CD4-positive, CD25-positive, alpha-beta regulatory T cell (primary cell): Measurements from ENCODE around the gene USP32. TPM values are rescaled to one million over a fixed set of nuclear protein-coding genes. Genes with fewer than 3 reads are reported as not detected.

Experiments used
- ATAC-seq, 2 donors: fragments of 150-1000 bp; cut with Tn5 transposase; one replicate each; pipeline ENCODE4 v1.10.0; 2021; ENCODE audit warnings: low read depth in 2 of 2, moderate number of reproducible peaks in 2 of 2, moderate library complexity in 1 of 2
- DNase-seq, 3 donors: peaks; one replicate each; pipeline versions ENCODE4 v3.0.0 to v3.0.0-alpha.2; 2012 to 2022; ENCODE audit warnings: mixed read lengths in 1 of 3
- H3K27ac ChIP-seq: one replicate; pipeline ENCODE4 v1.7.0; 2013; ENCODE audit warnings: mild to moderate bottlenecking, low read length; ENCODE audit not compliant: insufficient read depth, poor library complexity, severe bottlenecking
- H3K27me3 ChIP-seq: one replicate; pipeline ENCODE4 v1.7.0; 2013; ENCODE audit warnings: low read length; ENCODE audit not compliant: control insufficient read depth, insufficient read depth
- H3K36me3 ChIP-seq: one replicate; pipeline ENCODE4 v1.7.0; 2013; ENCODE audit warnings: mild to moderate bottlenecking, low read length, moderate library complexity; ENCODE audit not compliant: control insufficient read depth, insufficient read depth
- H3K4me1 ChIP-seq: 2 replicates; pipeline ENCODE4 v1.7.0; 2013; ENCODE audit warnings: mild to moderate bottlenecking, low read length; ENCODE audit not compliant: insufficient read depth, control insufficient read depth, poor library complexity, severe bottlenecking
- H3K4me3 ChIP-seq: one replicate; pipeline ENCODE4 v1.7.0; 2013; ENCODE audit warnings: low read depth, mild to moderate bottlenecking, low read length, moderate library complexity
- H3K9me3 ChIP-seq, 2 experiments: 1 replicate in 1 of 2; 2 replicates in 1 of 2; pipeline ENCODE4 v1.7.0; 2013; ENCODE audit warnings: low read length in 2 of 2, mild to moderate bottlenecking in 1 of 2, moderate library complexity in 1 of 2; ENCODE audit not compliant: control insufficient read depth in 2 of 2
- H3K27ac Mint-ChIP-seq, 3 donors: one replicate each; pipeline ENCODE4 v1.8.0; 2020 to 2022; ENCODE audit warnings: mild to moderate bottlenecking in 3 of 3, mixed read lengths in 3 of 3, moderate library complexity in 2 of 3
- H3K27me3 Mint-ChIP-seq: one replicate; pipeline ENCODE4 v1.8.0; 2022; ENCODE audit warnings: mild to moderate bottlenecking, mixed read lengths
- H3K36me3 Mint-ChIP-seq: one replicate; pipeline ENCODE4 v1.8.0; 2020; ENCODE audit warnings: mixed read lengths
- H3K4me1 Mint-ChIP-seq, 4 donors: one replicate each; pipeline ENCODE4 v1.8.0; 2020 to 2022; ENCODE audit warnings: mixed read lengths in 4 of 4, mild to moderate bottlenecking in 1 of 4
- H3K4me3 Mint-ChIP-seq, 4 donors: one replicate each; pipeline ENCODE4 v1.8.0; 2020 to 2022; ENCODE audit warnings: mild to moderate bottlenecking in 4 of 4, mixed read lengths in 4 of 4, moderate library complexity in 3 of 4
- H3K9me3 Mint-ChIP-seq, 7 donors: one replicate each; pipeline ENCODE4 v1.8.0; 2020 to 2022; ENCODE audit warnings: mixed read lengths in 7 of 7, mild to moderate bottlenecking in 3 of 7, moderate library complexity in 2 of 7
- polyA plus RNA-seq, 4 donors: library from polyadenylated mRNA; unstranded; fragments of 300-500 nt; fragmentation: Illumina TruSeq; gene quantifications; one replicate each; pipeline ENCODE4 v1.2.3, GENCODE V29; 2021
- total RNA-seq: library from RNA; stranded (reverse); gene quantifications from one replicate; pipeline ENCODE4 v1.2.3, GENCODE V29; 2022

USP32 gene
- total and polyA plus RNA-seq, 5 donors from 2014 or later: 6.1 to 47.0 (median 7.5) TPM

GRCh38 chr17:60159479-60159866, 232.5 kb downstream of the USP32 start:
- Mint-ChIP-seq H3K27me3 (peaks cover 5% of the 10 kb centered on the region), H3K4me3 (no peak overlapping the region), H3K4me1 (peaks cover 0 to 5% (median 0%) of the 10 kb centered on the region in 4 donors), H3K9me3 (peaks cover 0 to 1% (median 0%) of the 10 kb centered on the region in 7 donors), H3K36me3 (peaks cover 6% of the 10 kb centered on the region), H3K27ac (no peak overlapping the region)
- H3K36me3 ChIP-seq: no peaks in the 10 kb centered on the region
- H3K27ac ChIP-seq: no peak overlapping the region
- H3K9me3 ChIP-seq: no peaks in the 10 kb centered on the region
- no peak overlapping the region for H3K4me3 ChIP-seq
- H3K4me1 ChIP-seq: no peaks in the 10 kb centered on the region
- ATAC-seq (no peak), DNase-seq (no peak)
- H3K27me3 ChIP-seq: no peaks in the 10 kb centered on the region

- peaks cover 0 to 5% (median 0%) of the 10 kb centered on the region in 4 donors for H3K4me1 Mint-ChIP-seq
- no peak for ATAC-seq
- H3K9me3 Mint-ChIP-seq: peaks cover 0 to 1% (median 0%) of the 10 kb centered on the region in 7 donors
- peaks cover 6% of the 10 kb centered on the region for H3K36me3 Mint-ChIP-seq
- DNase-seq: no peak
- Histone ChIP-seq H3K36me3 (no peaks in the 10 kb centered on the region), H3K4me3 (no peak overlapping the region), H3K9me3 (no peaks in the 10 kb centered on the region), H3K27me3 (no peaks in the 10 kb centered on the region), H3K4me1 (no peaks in the 10 kb centered on the region), H3K27ac (no peak overlapping the region)
- peaks cover 5% of the 10 kb centered on the region for H3K27me3 Mint-ChIP-seq
- no peak overlapping the region for H3K27ac Mint-ChIP-seq
- no peak overlapping the region for H3K4me3 Mint-ChIP-seq
These were observed 233.0 kb downstream of the USP32 start for GRCh38 chr17:60158751-60159478.

GRCh38 chr17:60157487-60158040, 234.4 kb downstream of the USP32 start:
- peaks cover 0 to 4% (median 0%) of the 10 kb centered on the region in 4 donors for H3K4me1 Mint-ChIP-seq
- peaks cover 0 to 1% (median 0%) of the 10 kb centered on the region in 7 donors for H3K9me3 Mint-ChIP-seq
- ATAC-seq (no peak), DNase-seq (no peak)
- no peaks in the 10 kb centered on the region for H3K36me3 ChIP-seq
- no peak overlapping the region for H3K27ac Mint-ChIP-seq
- H3K27me3 Mint-ChIP-seq: peaks cover 10% of the 10 kb centered on the region
- H3K4me3 ChIP-seq: no peak overlapping the region
- no peak overlapping the region for H3K27ac ChIP-seq
- no peaks in the 10 kb centered on the region for H3K4me1 ChIP-seq
- no peaks in the 10 kb centered on the region for H3K27me3 ChIP-seq
- H3K4me3 Mint-ChIP-seq: no peak overlapping the region
- peaks cover 6% of the 10 kb centered on the region for H3K36me3 Mint-ChIP-seq
- H3K9me3 ChIP-seq: no peaks in the 10 kb centered on the region

DNA sequence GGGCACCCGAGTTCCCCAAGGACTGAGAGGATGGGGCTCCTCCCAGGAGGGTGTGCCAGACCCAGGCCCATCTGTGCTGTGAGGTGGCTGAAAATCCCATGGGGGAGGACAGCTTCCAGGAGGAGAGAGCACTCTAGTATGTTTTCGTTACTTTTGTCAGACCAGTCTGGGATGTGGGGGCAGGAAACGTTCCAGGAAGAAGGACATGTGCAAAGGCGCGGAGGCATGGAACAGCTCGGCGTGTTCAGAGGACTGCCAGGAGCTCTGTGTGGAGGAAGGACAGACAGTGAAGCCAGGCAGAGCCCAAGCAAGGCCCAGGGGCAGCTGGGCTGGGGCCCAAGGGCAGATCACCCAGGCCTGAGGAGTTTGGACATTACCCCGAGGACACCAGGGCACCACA, 235.2 kb downstream of the USP32 start:
- ATAC-seq (no peak), DNase-seq (no peak)
- Mint-ChIP-seq H3K27ac (no peak overlapping the region), H3K36me3 (peaks cover 6% of the 10 kb centered on the region), H3K9me3 (peaks cover 0 to 1% (median 0%) of the 10 kb centered on the region in 7 donors), H3K4me3 (no peak overlapping the region), H3K27me3 (peaks cover 10% of the 10 kb centered on the region), H3K4me1 (peaks cover 0 to 5% (median 1%) of the 10 kb centered on the region in 4 donors)
- H3K27me3 ChIP-seq: peaks cover 3% of the 10 kb centered on the region
- H3K27ac ChIP-seq: no peak overlapping the region
- no peaks in the 10 kb centered on the region for H3K9me3 ChIP-seq
- H3K4me3 ChIP-seq: no peak overlapping the region
- no peaks in the 10 kb centered on the region for H3K36me3 ChIP-seq
- peaks cover 7% of the 10 kb centered on the region for H3K4me1 ChIP-seq

- Histone ChIP-seq H3K4me1 (peaks cover 16% of the 10 kb centered on the region), H3K27ac (no peak overlapping the region), H3K9me3 (no peaks in the 10 kb centered on the region), H3K36me3 (no peaks in the 10 kb centered on the region), H3K4me3 (no peak overlapping the region), H3K27me3 (peaks cover 3% of the 10 kb centered on the region)
- peaks cover 3% of the 10 kb centered on the region for H3K36me3 Mint-ChIP-seq
- peaks cover 5 to 14% (median 10%) of the 10 kb centered on the region in 4 donors for H3K4me1 Mint-ChIP-seq
- no peak for ATAC-seq
- H3K27ac Mint-ChIP-seq: no peak overlapping the region
- peaks cover 0 to 1% (median 0%) of the 10 kb centered on the region in 7 donors for H3K9me3 Mint-ChIP-seq
- H3K27me3 Mint-ChIP-seq: peaks cover 20% of the 10 kb centered on the region
- no peak for DNase-seq
- H3K4me3 Mint-ChIP-seq: no peak overlapping the region
These were observed 236.1 kb downstream of the USP32 start for GRCh38 chr17:60155815-60156214.

DNA sequence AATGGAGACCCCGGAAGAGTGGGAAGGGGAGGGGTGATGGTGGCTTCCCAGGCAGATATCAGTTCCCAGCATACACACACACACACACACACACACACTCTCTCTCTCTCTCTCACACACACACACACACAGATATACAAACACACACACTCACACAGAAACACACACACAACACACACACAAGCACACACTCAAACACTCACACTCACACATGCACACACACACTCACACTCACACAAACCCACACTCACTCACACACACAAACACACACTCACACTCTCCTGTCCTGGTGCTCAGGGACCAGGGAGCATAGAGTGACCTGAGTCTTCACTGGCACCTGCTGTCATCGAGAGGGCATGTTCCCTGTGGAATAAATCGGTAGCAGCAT, 236.5 kb downstream of the USP32 start:
- ATAC-seq (no peak), DNase-seq (no peak)
- no peak overlapping the region for H3K27ac ChIP-seq
- no peaks in the 10 kb centered on the region for H3K9me3 ChIP-seq
- Mint-ChIP-seq H3K9me3 (peaks cover 0 to 1% (median 0%) of the 10 kb centered on the region in 7 donors), H3K36me3 (peaks cover 3% of the 10 kb centered on the region), H3K4me3 (no peak overlapping the region), H3K4me1 (peaks cover 5 to 16% (median 11%) of the 10 kb centered on the region in 4 donors), H3K27me3 (peaks cover 23% of the 10 kb centered on the region), H3K27ac (no peak overlapping the region)
- H3K27me3 ChIP-seq: peaks cover 3% of the 10 kb centered on the region
- no peak overlapping the region for H3K4me3 ChIP-seq
- H3K36me3 ChIP-seq: no peaks in the 10 kb centered on the region
- H3K4me1 ChIP-seq: peaks cover 20% of the 10 kb centered on the region

DNA sequence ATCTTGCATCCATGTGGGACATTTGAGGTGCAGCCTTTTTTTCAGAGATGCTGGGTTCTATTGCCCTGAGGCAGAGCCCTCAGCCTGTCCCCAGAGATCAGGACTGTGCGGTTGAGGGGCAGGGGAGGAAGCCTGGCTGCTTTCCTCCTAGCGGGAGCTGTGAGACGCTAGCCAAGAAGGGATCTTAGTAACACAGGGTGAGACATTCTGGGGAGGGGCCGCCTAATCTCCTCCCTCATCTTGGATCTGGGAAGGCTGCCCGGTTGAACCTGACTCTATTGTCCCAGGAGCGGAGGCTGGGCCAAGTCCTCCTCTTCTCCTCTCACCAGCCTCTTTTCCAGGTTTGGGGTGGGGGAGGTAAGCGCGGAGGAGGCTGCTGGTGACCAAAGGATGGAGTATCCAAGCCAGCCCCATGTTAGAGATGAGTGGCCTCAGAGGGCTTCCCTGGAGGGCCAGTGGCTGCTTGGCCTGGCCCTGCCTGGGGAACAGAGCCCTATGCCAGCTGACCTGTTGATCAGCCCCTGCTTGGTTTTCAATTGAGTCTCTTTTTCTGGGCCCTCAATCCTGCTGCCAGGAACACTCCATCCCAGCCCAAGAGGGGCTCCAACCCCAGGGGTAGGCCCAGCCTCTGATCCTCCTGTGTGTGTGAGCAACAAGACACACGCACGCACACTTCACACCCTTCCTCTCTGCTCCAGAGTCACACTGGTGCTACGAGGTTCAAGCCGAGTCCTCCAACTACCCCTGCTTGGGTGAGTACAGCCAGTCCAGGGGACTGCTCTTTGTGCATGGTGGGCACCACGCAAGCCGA, 237.1 kb downstream of the USP32 start:
- Mint-ChIP-seq H3K27ac (no peak overlapping the region), H3K4me1 (peaks cover 5 to 19% (median 11%) of the 10 kb centered on the region in 4 donors), H3K36me3 (no peaks in the 10 kb centered on the region), H3K27me3 (peaks cover 21% of the 10 kb centered on the region), H3K9me3 (peaks cover 0 to 1% (median 0%) of the 10 kb centered on the region in 7 donors), H3K4me3 (no peak overlapping the region)
- H3K9me3 ChIP-seq: no peaks in the 10 kb centered on the region
- H3K27me3 ChIP-seq: peaks cover 3% of the 10 kb centered on the region
- no peak overlapping the region for H3K4me3 ChIP-seq
- ATAC-seq (no peak), DNase-seq (no peak)
- no peaks in the 10 kb centered on the region for H3K36me3 ChIP-seq
- peaks cover 25% of the 10 kb centered on the region for H3K4me1 ChIP-seq
- no peak overlapping the region for H3K27ac ChIP-seq
